ENCODE measurements around the gene FHL3.

FHL3 gene

GRCh38 chr1:37952738-37953137, 52.6 kb downstream of the FHL3 start:
- H3K9me3 ChIP-seq (ENCODE audit: control insufficient read depth, low read length), result no peaks in the 10 kb centered on the region

GRCh38 chr1:37951783-37952624, 53.3 kb downstream of the FHL3 start:
- no peak overlapping the region for H2BK12ac ChIP-seq (ENCODE audit: low read length in 2 of 2)
- H3K36me3 ChIP-seq (ENCODE audit: control insufficient read depth in 1 of 2, insufficient read depth in 2 of 2, low read depth in 1 of 2, low read length in 2 of 2), result peaks cover 17 to 38% of the 10 kb centered on the region in 2 experiments
- H3K4ac ChIP-seq (ENCODE audit: low read depth in 1 of 2, low read length in 2 of 2), result no peak overlapping the region
- H3K4me3 ChIP-seq (ENCODE audit: insufficient read depth in 1 of 2, low read depth in 1 of 2, low read length in 2 of 2), result no peak overlapping the region
- no peak overlapping the region for H3K14ac ChIP-seq (ENCODE audit: low read length in 2 of 2)
- no peak overlapping the region for H2BK15ac ChIP-seq (ENCODE audit: low read depth, poor library complexity, severe bottlenecking)
- no peaks in the 10 kb centered on the region for H3K27me3 ChIP-seq (ENCODE audit: control insufficient read depth in 1 of 2, insufficient read depth in 1 of 2, low read length in 2 of 2)
- no peaks in the 10 kb centered on the region for H3K9me3 ChIP-seq (ENCODE audit: control insufficient read depth, low read length)
- H3K23ac ChIP-seq (ENCODE audit: low read length in 2 of 2), result no peak overlapping the region
- H2AK5ac ChIP-seq (ENCODE audit: low read length, severe bottlenecking), result no peak overlapping the region
- H3K18ac ChIP-seq (ENCODE audit: low read depth in 1 of 2, low read length in 2 of 2), result no peak overlapping the region
- no peak overlapping the region for H3K27ac ChIP-seq (ENCODE audit: low read length, poor library complexity, severe bottlenecking)
- H3K79me1 ChIP-seq (replicated peaks; ENCODE audit: low read length, poor library complexity, severe bottlenecking), result no peaks in the 10 kb centered on the region
- no peak overlapping the region for H4K91ac ChIP-seq (ENCODE audit: low read length)
- no peak overlapping the region for H3K4me2 ChIP-seq (ENCODE audit: low read length, poor library complexity, severe bottlenecking)
- 88% methylated on average over 4 of the region's 4 CpGs for WGBS
- no peak for DNase-seq
- H2AFZ ChIP-seq (ENCODE audit: low read depth, low read length), result no peak overlapping the region
- H2BK120ac ChIP-seq (ENCODE audit: low read depth, low read length), result no peak overlapping the region
- H2BK5ac ChIP-seq (ENCODE audit: low read depth, low read length, poor library complexity, severe bottlenecking), result no peak overlapping the region
- H4K8ac ChIP-seq (ENCODE audit: low read length), result no peak overlapping the region
- H3K9ac ChIP-seq (ENCODE audit: low read length), result no peak overlapping the region
- peaks cover 3% of the 10 kb centered on the region for H3K4me1 ChIP-seq (ENCODE audit: control insufficient read depth, insufficient read depth, low read depth, low read length)

More at GRCh38 chr1:37952738-37953137, 52.6 kb downstream of the FHL3 start:
- Histone ChIP-seq H3K4me3 (ENCODE audit: insufficient read depth in 1 of 2, low read depth in 1 of 2, low read length in 2 of 2) (no peak overlapping the region), H3K9ac (ENCODE audit: low read length) (no peak overlapping the region), H2BK15ac (ENCODE audit: low read depth, poor library complexity, severe bottlenecking) (no peak overlapping the region), H3K27ac (ENCODE audit: low read length, poor library complexity, severe bottlenecking) (no peak overlapping the region), H2BK5ac (ENCODE audit: low read depth, low read length, poor library complexity, severe bottlenecking) (no peak overlapping the region), H3K27me3 (ENCODE audit: control insufficient read depth in 1 of 2, insufficient read depth in 1 of 2, low read length in 2 of 2) (no peaks in the 10 kb centered on the region), H3K79me1 (replicated peaks; ENCODE audit: low read length, poor library complexity, severe bottlenecking) (no peaks in the 10 kb centered on the region), H3K14ac (ENCODE audit: low read length in 2 of 2) (no peak overlapping the region), H3K23ac (ENCODE audit: low read length in 2 of 2) (no peak overlapping the region), H3K36me3 (ENCODE audit: control insufficient read depth in 1 of 2, insufficient read depth in 2 of 2, low read depth in 1 of 2, low read length in 2 of 2) (peaks cover 25 to 44% of the 10 kb centered on the region in 2 experiments), H3K4me2 (ENCODE audit: low read length, poor library complexity, severe bottlenecking) (no peak overlapping the region), H2AFZ (ENCODE audit: low read depth, low read length) (no peak overlapping the region), H3K4me1 (ENCODE audit: control insufficient read depth, insufficient read depth, low read depth, low read length) (peaks cover 2% of the 10 kb centered on the region), H4K8ac (ENCODE audit: low read length) (no peak overlapping the region), H3K4ac (ENCODE audit: low read depth in 1 of 2, low read length in 2 of 2) (no peak overlapping the region), H2BK12ac (ENCODE audit: low read length in 2 of 2) (no peak overlapping the region), H4K91ac (ENCODE audit: low read length) (no peak overlapping the region), H2BK120ac (ENCODE audit: low read depth, low read length) (no peak overlapping the region), H2AK5ac (ENCODE audit: low read length, severe bottlenecking) (no peak overlapping the region), H3K18ac (ENCODE audit: low read depth in 1 of 2, low read length in 2 of 2) (no peak overlapping the region)
- 82% methylated on average over 3 of the region's 3 CpGs for WGBS
- DNase-seq, result no peak

- WGBS, result 84% methylated on average over 11 of the region's 11 CpGs
- no peak overlapping the region for H3K4me2 ChIP-seq (ENCODE audit: low read length, poor library complexity, severe bottlenecking)
- no peak overlapping the region for H3K4ac ChIP-seq (ENCODE audit: low read depth in 1 of 2, low read length in 2 of 2)
Measured at GRCh38 chr1:37951041-37951782, 54.1 kb downstream of the FHL3 start.

GRCh38 chr1:37949524-37950152, 55.7 kb downstream of the FHL3 start:
- Histone ChIP-seq H3K79me1 (replicated peaks; ENCODE audit: low read length, poor library complexity, severe bottlenecking) (peaks cover 4% of the 10 kb centered on the region), H3K27ac (ENCODE audit: low read length, poor library complexity, severe bottlenecking) (no peak overlapping the region), H2AFZ (ENCODE audit: low read depth, low read length) (no peak overlapping the region), H3K9me3 (ENCODE audit: control insufficient read depth, low read length) (no peaks in the 10 kb centered on the region), H3K18ac (ENCODE audit: low read depth in 1 of 2, low read length in 2 of 2) (no peak overlapping the region), H3K36me3 (ENCODE audit: control insufficient read depth in 1 of 2, insufficient read depth in 2 of 2, low read depth in 1 of 2, low read length in 2 of 2) (peaks cover 7 to 22% of the 10 kb centered on the region in 2 experiments), H4K91ac (ENCODE audit: low read length) (no peak overlapping the region), H3K4me1 (ENCODE audit: control insufficient read depth, insufficient read depth, low read depth, low read length) (peaks cover 15% of the 10 kb centered on the region), H2AK5ac (ENCODE audit: low read length, severe bottlenecking) (no peak overlapping the region), H2BK5ac (ENCODE audit: low read depth, low read length, poor library complexity, severe bottlenecking) (no peak overlapping the region), H3K9ac (ENCODE audit: low read length) (no peak overlapping the region), H3K4me3 (ENCODE audit: insufficient read depth in 1 of 2, low read depth in 1 of 2, low read length in 2 of 2) (no peak overlapping the region), H2BK12ac (ENCODE audit: low read length in 2 of 2) (no peak overlapping the region), H3K23ac (ENCODE audit: low read length in 2 of 2) (peak overlapping the region in 1 of 2 experiments; percentile 5), H3K4ac (ENCODE audit: low read depth in 1 of 2, low read length in 2 of 2) (no peak overlapping the region), H3K27me3 (ENCODE audit: control insufficient read depth in 1 of 2, insufficient read depth in 1 of 2, low read length in 2 of 2) (no peaks in the 10 kb centered on the region), H3K4me2 (ENCODE audit: low read length, poor library complexity, severe bottlenecking) (no peak overlapping the region), H3K14ac (ENCODE audit: low read length in 2 of 2) (no peak overlapping the region), H2BK120ac (ENCODE audit: low read depth, low read length) (no peak overlapping the region), H4K8ac (ENCODE audit: low read length) (no peak overlapping the region), H2BK15ac (ENCODE audit: low read depth, poor library complexity, severe bottlenecking) (no peak overlapping the region)
- 71% methylated on average over 5 of the region's 6 CpGs for WGBS
- DNase-seq, result no peak

More at GRCh38 chr1:37951041-37951782, 54.1 kb downstream of the FHL3 start:
- peaks cover 11 to 30% of the 10 kb centered on the region in 2 experiments for H3K36me3 ChIP-seq (ENCODE audit: control insufficient read depth in 1 of 2, insufficient read depth in 2 of 2, low read depth in 1 of 2, low read length in 2 of 2)
- no peak overlapping the region for H3K23ac ChIP-seq (ENCODE audit: low read length in 2 of 2)
- H2AK5ac ChIP-seq (ENCODE audit: low read length, severe bottlenecking), result no peak overlapping the region
- H4K8ac ChIP-seq (ENCODE audit: low read length), result no peak overlapping the region
- no peak overlapping the region for H3K27ac ChIP-seq (ENCODE audit: low read length, poor library complexity, severe bottlenecking)
- H3K9ac ChIP-seq (ENCODE audit: low read length), result no peak overlapping the region
- peak overlapping the region; percentile 8 for H2BK15ac ChIP-seq (ENCODE audit: low read depth, poor library complexity, severe bottlenecking)
- H3K4me1 ChIP-seq (ENCODE audit: control insufficient read depth, insufficient read depth, low read depth, low read length), result peaks cover 3% of the 10 kb centered on the region
- no peak overlapping the region for H2BK120ac ChIP-seq (ENCODE audit: low read depth, low read length)
- H3K79me1 ChIP-seq (replicated peaks; ENCODE audit: low read length, poor library complexity, severe bottlenecking), result no peaks in the 10 kb centered on the region
- H2AFZ ChIP-seq (ENCODE audit: low read depth, low read length), result no peak overlapping the region
- H2BK12ac ChIP-seq (ENCODE audit: low read length in 2 of 2), result no peak overlapping the region
- H3K4me3 ChIP-seq (ENCODE audit: insufficient read depth in 1 of 2, low read depth in 1 of 2, low read length in 2 of 2), result no peak overlapping the region
- H3K27me3 ChIP-seq (ENCODE audit: control insufficient read depth in 1 of 2, insufficient read depth in 1 of 2, low read length in 2 of 2), result no peaks in the 10 kb centered on the region
- no peak overlapping the region for H2BK5ac ChIP-seq (ENCODE audit: low read depth, low read length, poor library complexity, severe bottlenecking)
- DNase-seq, result no peak
- no peak overlapping the region for H4K91ac ChIP-seq (ENCODE audit: low read length)
- H3K14ac ChIP-seq (ENCODE audit: low read length in 2 of 2), result no peak overlapping the region
- no peaks in the 10 kb centered on the region for H3K9me3 ChIP-seq (ENCODE audit: control insufficient read depth, low read length)
- no peak overlapping the region for H3K18ac ChIP-seq (ENCODE audit: low read depth in 1 of 2, low read length in 2 of 2)
